IPS-18c (cell line): Measurements from ENCODE around the gene CDH13.

Experiments used
- H3K4me3 ChIP-seq: 2 replicates; pipeline ENCODE4 v1.7.0; 2013; ENCODE audit warnings: low read depth, mild to moderate bottlenecking, low read length, moderate library complexity; ENCODE audit not compliant: insufficient read depth
- H3K9me3 ChIP-seq: one replicate; pipeline ENCODE4 v1.6.1; 2013; ENCODE audit warnings: mild to moderate bottlenecking, low read length, moderate library complexity; ENCODE audit not compliant: control insufficient read depth, insufficient read depth

CDH13 gene

GRCh38 chr16:82701442-82701955, 74.7 kb downstream of the CDH13 start:
- Histone ChIP-seq H3K4me3 (no peak overlapping the region), H3K9me3 (no peaks in the 10 kb centered on the region)

- Histone ChIP-seq H3K9me3 (no peaks in the 10 kb centered on the region), H3K4me3 (no peak overlapping the region)
These were observed 76.4 kb downstream of the CDH13 start for GRCh38 chr16:82703161-82703560.

GRCh38 chr16:82703871-82704768, 77.4 kb downstream of the CDH13 start:
- no peaks in the 10 kb centered on the region for H3K9me3 ChIP-seq

DNA sequence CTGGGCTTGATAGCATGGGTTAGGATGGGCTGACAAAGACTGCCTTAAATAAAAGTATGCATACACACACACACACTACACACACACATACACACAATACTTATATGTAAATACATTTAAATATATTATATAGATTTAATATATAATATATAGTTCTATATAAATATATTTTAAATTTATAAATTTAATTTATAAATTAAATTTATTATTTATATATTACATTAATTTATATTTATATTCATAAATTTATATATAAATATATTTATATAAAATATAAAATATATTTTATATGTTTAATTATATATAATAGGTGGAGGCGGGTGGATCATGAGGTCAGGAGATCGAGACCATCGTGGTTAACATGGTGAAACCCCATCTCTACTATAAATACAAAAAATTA, 83.2 kb downstream of the CDH13 start:
- H3K9me3 ChIP-seq = no peaks in the 10 kb centered on the region
- H3K4me3 ChIP-seq = no peak overlapping the region

More at GRCh38 chr16:82703871-82704768, 77.4 kb downstream of the CDH13 start:
- H3K4me3 ChIP-seq = no peak overlapping the region

DNA sequence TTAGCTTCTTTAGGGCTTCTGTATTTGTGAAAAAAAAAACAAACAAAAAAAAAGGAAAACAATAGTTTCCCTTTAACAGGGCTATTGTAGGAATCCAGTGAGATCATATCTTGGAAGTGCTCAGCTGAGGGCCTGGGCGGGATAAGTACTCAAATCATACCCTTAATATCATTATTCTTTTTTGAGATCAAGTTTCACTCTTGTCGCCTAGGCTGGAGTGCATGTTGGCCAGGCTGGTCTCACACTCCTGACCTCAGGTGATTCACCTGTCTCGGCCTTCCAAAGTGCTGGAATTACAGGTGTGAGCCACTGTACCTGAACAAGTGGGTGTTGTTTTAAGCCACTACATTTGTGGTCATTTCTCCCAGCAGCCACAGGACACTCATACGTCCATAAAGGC, 87.0 kb downstream of the CDH13 start:
- Histone ChIP-seq H3K9me3 (no peaks in the 10 kb centered on the region), H3K4me3 (no peak overlapping the region)

DNA sequence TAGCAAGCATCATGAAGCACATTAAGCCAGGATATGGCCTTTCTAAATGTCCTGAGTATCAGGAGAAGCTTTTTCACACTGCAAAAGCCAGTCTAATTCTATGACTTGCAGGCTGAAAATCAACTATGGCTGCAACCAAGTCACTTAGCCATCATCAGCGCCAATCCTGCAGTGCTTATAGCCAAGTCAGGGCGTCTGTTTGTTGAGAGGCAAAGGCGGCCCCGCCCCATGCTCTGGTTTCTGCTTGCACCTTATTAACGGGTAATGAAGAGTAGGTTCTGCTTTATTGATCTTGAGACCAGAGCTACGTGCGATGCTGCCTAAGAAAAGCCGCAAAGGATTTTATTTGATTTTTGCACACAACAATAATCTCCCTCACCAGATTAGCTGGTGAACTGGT, 88.4 kb downstream of the CDH13 start:
- H3K4me3 ChIP-seq = no peak overlapping the region
- H3K9me3 ChIP-seq = no peaks in the 10 kb centered on the region

- no peak overlapping the region for H3K4me3 ChIP-seq
- H3K9me3 ChIP-seq = no peaks in the 10 kb centered on the region
These were observed 89.1 kb downstream of the CDH13 start for GRCh38 chr16:82715833-82716232.

GRCh38 chr16:82716361-82716855, 89.6 kb downstream of the CDH13 start:
- H3K9me3 ChIP-seq = no peaks in the 10 kb centered on the region
- no peak overlapping the region for H3K4me3 ChIP-seq

- Histone ChIP-seq H3K4me3 (no peak overlapping the region), H3K9me3 (no peaks in the 10 kb centered on the region)
These were observed 93.6 kb downstream of the CDH13 start for GRCh38 chr16:82720414-82720813.

GRCh38 chr16:82726306-82726705, 99.5 kb downstream of the CDH13 start:
- no peaks in the 10 kb centered on the region for H3K9me3 ChIP-seq
- no peak overlapping the region for H3K4me3 ChIP-seq

DNA sequence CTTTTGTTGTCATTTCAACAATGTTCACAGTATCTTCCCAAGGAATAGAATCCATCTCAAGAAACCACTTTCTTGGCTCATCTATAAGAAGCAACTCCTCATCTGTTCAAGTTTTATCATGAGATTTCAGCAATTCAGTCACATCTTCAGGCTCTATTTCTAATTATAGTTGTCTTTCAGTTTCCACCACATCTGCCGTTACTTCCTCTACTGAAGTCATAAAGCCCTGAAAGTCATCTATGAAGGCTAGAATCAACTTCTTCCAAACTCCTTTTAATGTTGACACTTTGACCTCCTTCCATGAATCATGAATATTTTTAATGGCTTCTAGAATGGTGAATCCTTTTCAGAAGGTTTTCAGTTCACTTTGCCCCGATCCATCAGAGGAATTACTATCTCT, 102.1 kb downstream of the CDH13 start:
- Histone ChIP-seq H3K4me3 (no peak overlapping the region), H3K9me3 (no peaks in the 10 kb centered on the region)

GRCh38 chr16:82730901-82731300, 104.1 kb downstream of the CDH13 start:
- Histone ChIP-seq H3K9me3 (no peaks in the 10 kb centered on the region), H3K4me3 (no peak overlapping the region)

DNA sequence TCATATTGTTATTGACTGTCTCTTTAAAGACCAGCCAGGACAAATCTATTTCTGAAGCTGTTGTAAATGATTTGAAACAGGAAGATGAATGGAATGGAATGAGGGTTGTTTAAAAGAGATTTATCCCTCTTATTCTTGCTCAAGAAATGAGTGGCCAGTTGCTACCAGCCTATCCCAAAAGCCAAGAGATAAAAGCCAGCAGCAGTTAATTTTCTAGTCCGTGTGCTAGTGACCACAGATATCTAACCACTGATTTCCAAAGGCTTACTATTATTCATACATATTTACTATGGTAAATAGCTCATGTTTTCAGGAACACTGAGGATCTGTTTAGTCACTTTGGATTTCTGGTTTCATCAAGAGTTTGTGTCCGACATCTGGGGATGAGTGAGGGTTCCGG, 105.7 kb downstream of the CDH13 start:
- no peak overlapping the region for H3K4me3 ChIP-seq
- no peaks in the 10 kb centered on the region for H3K9me3 ChIP-seq

DNA sequence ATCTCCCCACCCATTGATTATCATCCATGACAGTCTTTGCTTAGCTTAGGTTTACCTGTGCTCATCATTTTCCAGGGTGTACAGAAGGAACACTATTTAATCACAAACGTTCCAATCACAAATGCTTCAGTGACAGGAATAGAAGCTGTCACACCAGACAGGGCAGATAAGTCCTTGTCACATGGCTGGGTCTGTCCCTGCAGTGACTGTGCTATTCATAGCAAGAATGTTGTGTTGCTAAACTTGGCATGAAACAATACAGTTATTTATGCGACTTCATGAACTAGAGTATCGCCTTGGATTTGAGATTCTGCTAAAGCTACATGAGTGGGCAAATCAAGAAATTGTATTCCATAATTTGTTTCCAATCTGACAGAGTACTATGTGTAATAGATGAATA, 108.4 kb downstream of the CDH13 start:
- no peaks in the 10 kb centered on the region for H3K9me3 ChIP-seq
- H3K4me3 ChIP-seq = no peak overlapping the region

DNA sequence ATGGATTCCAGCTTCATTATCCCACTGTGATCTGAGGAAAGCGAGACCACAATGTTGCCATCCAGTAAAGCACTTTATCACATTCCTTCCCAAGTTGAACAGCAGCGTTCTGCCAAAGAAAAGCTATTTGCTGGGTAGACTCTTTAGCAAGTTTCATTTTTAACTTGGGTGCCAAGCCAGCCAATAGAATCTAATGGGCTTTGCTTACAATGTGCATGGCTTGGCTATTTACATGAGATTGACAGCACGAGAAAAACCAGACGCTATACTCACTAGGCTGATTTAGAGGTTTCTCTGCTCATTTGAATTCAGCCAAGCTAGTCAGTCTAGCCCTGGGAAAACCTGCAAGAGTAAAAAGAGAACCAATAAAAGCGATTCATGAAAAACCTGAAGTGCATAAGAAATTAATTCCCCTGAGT, 108.9 kb downstream of the CDH13 start:
- H3K9me3 ChIP-seq = no peaks in the 10 kb centered on the region
- no peak overlapping the region for H3K4me3 ChIP-seq

GRCh38 chr16:82736224-82736623, 109.5 kb downstream of the CDH13 start:
- Histone ChIP-seq H3K4me3 (no peak overlapping the region), H3K9me3 (no peaks in the 10 kb centered on the region)

DNA sequence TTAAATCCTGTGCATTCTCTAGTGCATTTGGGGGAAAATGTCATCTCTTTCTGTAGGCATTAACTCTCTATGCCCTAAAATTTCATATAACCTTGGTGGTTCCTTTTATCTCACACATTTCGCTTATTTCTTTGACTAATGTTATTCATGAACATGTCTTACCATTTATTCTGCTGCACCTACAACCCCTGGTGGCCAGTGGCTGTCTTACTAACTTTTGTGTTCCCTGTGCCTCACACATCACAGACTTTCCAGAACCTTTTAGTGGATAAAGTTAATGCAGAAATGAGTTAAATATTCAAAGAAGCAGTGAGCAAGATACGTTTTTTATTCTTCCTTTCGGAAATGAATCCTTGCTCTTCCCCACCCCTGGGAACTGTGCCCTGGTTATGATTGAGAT, 111.9 kb downstream of the CDH13 start:
- no peak overlapping the region for H3K4me3 ChIP-seq
- no peaks in the 10 kb centered on the region for H3K9me3 ChIP-seq

DNA sequence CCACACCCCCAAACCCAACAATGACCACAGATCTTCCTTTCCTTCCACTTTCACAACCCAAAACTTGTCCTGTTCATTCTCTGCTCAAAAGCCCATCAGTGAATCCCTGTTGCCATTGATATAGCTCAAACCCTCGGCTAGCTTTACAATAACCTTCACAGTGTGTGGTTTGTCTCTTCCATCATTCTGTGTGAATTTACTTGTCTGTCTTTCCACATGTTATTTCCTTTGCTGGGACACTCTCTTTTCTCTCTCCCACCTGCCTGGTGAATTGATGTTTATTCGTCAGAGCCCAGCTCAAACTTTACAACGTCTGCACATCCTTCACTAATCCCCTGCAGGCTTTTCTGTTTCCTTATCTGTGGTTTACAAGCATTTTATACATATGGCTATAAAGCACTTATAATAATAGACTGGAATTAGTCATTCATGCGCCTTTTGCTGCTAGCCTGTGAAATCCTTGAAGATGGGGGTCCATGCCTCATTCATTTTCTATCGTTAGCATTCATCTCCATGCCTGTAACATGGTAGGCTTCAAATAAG, 114.4 kb downstream of the CDH13 start:
- Histone ChIP-seq H3K4me3 (no peak overlapping the region), H3K9me3 (no peaks in the 10 kb centered on the region)
